ENCODE results near the gene TGFBRAP1.

GRCh38 chr2:105361102-105361889 is 31.8 kb upstream of the TGFBRAP1 start:
- TF ChIP-seq POLR2AphosphoS5 (IDR thresholded peaks at IDR 0.05) (no peak), CTCF (IDR thresholded peaks at IDR 0.05) (no peak), EP300 (IDR thresholded peaks at IDR 0.05) (no peak), POLR2A (IDR thresholded peaks at IDR 0.05) (no peak)
